Bronchial epithelial cell (primary cell): ENCODE results near the gene LPO. TPM values are rescaled to one million over a fixed set of nuclear protein-coding genes. Genes with fewer than 3 reads are reported as not detected.
A peak's percentile ranks its signal among the peaks of the same experiment; 100 is the strongest.

Source experiments
- DNase-seq: peaks from one replicate; pipeline ENCODE4 v3.0.0-alpha.2; 2010; ENCODE audit warnings: low read depth
- FAIRE-seq: peaks from 2 replicates; lab custom pipeline; 2011; peaks lifted over from hg19 to GRCh38; lab: Jason Lieb, UNC
- H3K27me3 ChIP-seq: 2 replicates; pipeline ENCODE4 v1.5.1; 2011; ENCODE audit warnings: low read length; ENCODE audit not compliant: control insufficient read depth, insufficient read depth
- H3K36me3 ChIP-seq: 2 replicates; pipeline ENCODE4 v1.5.1; 2011; ENCODE audit warnings: low read length; ENCODE audit not compliant: control insufficient read depth, insufficient read depth
- H3K4me3 ChIP-seq: 2 replicates; pipeline ENCODE4 v1.5.1; 2011; ENCODE audit warnings: mild to moderate bottlenecking, low read depth, low read length, control low read depth
- CTCF ChIP-seq: IDR thresholded peaks from 2 replicates; pipeline ENCODE4 v1.5.1; 2011; ENCODE audit warnings: mild to moderate bottlenecking, moderate library complexity, low read length, control low read depth, inconsistent platforms; ENCODE audit not compliant: insufficient read depth, severe bottlenecking
- total RNA-seq: library from RNA; depleted of rRNA; stranded (reverse); fragments of >200 nt; gene quantifications from 2 replicates; pipeline ENCODE4 v1.2.1, GENCODE V29; 2014

Gene LPO
- total RNA-seq, 1 donor from 2014 or later: not detected

GRCh38 chr17:58289869-58290268 is 51.5 kb downstream of the LPO start:
- H3K4me3 ChIP-seq: no peak overlapping the region
- no peaks in the 10 kb centered on the region for H3K36me3 ChIP-seq
- peak; percentile 26 for DNase-seq
- no peak for TF ChIP-seq CTCF
- no peaks in the 10 kb centered on the region for H3K27me3 ChIP-seq
- FAIRE-seq: no peak

GRCh38 chr17:58291246-58291645 is 52.9 kb downstream of the LPO start:
- FAIRE-seq: no peak
- no peaks in the 10 kb centered on the region for H3K27me3 ChIP-seq
- H3K4me3 ChIP-seq: no peak overlapping the region
- DNase-seq: no peak
- TF ChIP-seq CTCF: no peak
- no peaks in the 10 kb centered on the region for H3K36me3 ChIP-seq

DNA sequence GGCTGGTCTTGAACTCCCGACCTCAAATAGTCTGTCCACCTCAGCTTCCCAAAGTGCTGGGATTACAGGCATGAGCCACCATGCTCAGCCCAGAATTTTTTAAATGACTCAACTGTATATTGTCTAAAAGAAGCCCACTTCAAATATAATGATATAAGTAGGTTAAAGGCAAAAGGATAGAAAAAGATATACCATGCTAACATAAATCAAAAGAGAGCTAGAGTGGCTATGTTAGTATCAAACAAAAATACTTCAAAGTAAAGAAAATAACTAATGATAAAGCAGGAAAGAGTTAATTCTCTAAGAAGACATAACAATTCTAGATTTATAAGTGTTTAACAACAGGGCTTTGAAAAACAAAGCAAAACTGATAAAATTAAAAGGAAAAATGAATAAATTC is 55.6 kb downstream of the LPO start:
- Histone ChIP-seq H3K27me3 (no peaks in the 10 kb centered on the region), H3K36me3 (no peaks in the 10 kb centered on the region), H3K4me3 (no peak overlapping the region)
- TF ChIP-seq CTCF: no peak
- FAIRE-seq (no peak), DNase-seq (no peak)

GRCh38 chr17:58300336-58300735 is 62.0 kb downstream of the LPO start:
- FAIRE-seq: no peak
- no peaks in the 10 kb centered on the region for H3K27me3 ChIP-seq
- TF ChIP-seq CTCF: no peak
- no peak overlapping the region for H3K4me3 ChIP-seq
- DNase-seq: no peak
- no peaks in the 10 kb centered on the region for H3K36me3 ChIP-seq

DNA sequence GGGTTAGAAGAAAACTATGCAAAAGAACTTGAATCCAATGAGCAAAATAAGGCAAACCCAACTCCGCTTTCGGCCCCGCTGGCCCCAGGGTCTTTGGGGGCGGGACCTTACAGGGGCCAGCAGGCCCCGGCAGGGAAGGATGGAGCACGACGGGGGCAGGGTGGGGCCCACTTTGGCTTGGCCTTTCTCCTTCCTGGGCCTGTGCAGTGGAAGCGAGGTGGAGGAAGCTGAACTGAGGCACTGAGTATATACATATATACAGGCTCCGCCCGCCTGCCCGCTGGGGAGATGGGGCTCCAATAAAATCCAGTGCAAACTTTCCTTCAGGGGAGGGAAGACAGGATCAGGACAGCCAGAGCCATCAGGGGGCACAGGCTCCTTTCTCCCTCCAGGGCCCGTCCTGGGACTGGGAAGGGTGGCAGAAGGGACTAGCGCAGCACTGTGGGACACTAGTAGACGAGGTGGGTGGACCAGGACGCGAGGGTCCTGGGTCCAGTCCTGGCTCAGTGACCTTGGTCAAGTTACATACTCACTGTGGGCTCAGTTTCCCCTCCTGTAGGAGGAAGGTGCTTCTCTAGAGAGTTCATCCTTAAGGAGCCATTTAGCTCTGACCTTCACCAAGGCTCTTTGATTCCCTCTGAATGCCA is 63.2 kb downstream of the LPO start:
- DNase-seq (no peak), FAIRE-seq (no peak)
- TF ChIP-seq CTCF: no peak
- no peak overlapping the region for H3K4me3 ChIP-seq
- no peaks in the 10 kb centered on the region for H3K36me3 ChIP-seq
- H3K27me3 ChIP-seq: no peaks in the 10 kb centered on the region

GRCh38 chr17:58302171-58302918 is 64.0 kb downstream of the LPO start:
- no peaks in the 10 kb centered on the region for H3K27me3 ChIP-seq
- DNase-seq (no peak), FAIRE-seq (no peak)
- no peak for TF ChIP-seq CTCF
- no peak overlapping the region for H3K4me3 ChIP-seq
- no peaks in the 10 kb centered on the region for H3K36me3 ChIP-seq
